RWPE2 (cell line): ENCODE measurements around the gene NCAPG.

Experiments used
- ATAC-seq: fragments of 200-7000 bp; cut with Tn5 transposase; 3 replicates; pipeline ENCODE4 v1.9.1; 2021; ENCODE audit warnings: low read depth
- DNase-seq: peaks from one replicate; pipeline ENCODE4 v3.0.0-alpha.2; 2020; ENCODE audit warnings: low spot score
- H3K27ac ChIP-seq: fragments of 450-650 bp; 2 replicates; pipeline ENCODE4 v1.5.1; 2017; ENCODE audit warnings: mild to moderate bottlenecking; ENCODE audit not compliant: poor library complexity, severe bottlenecking
- H3K27me3 ChIP-seq: fragments of 250-450 bp; sonication (Bioruptor Pico); 2 replicates; pipeline ENCODE4 v1.5.1; 2021; ENCODE audit warnings: mild to moderate bottlenecking, moderate library complexity; ENCODE audit not compliant: insufficient read depth, poor library complexity, severe bottlenecking
- H3K36me3 ChIP-seq: fragments of 250-450 bp; sonication (Bioruptor Pico); 2 replicates; pipeline ENCODE4 v1.5.1; 2020; ENCODE audit warnings: low read depth, mild to moderate bottlenecking, moderate library complexity
- H3K4me1 ChIP-seq: fragments of 250-450 bp; sonication (Bioruptor Pico); 2 replicates; pipeline ENCODE4 v1.5.1; 2021; ENCODE audit warnings: mild to moderate bottlenecking, moderate library complexity; ENCODE audit not compliant: insufficient read depth, poor library complexity, severe bottlenecking
- H3K4me3 ChIP-seq: fragments of 250-450 bp; sonication (Bioruptor Pico); 2 replicates; pipeline ENCODE4 v1.5.1; 2021; ENCODE audit warnings: mild to moderate bottlenecking, moderate library complexity; ENCODE audit not compliant: severe bottlenecking
- H3K9me3 ChIP-seq: fragments of 250-450 bp; sonication (Bioruptor Pico); 2 replicates; pipeline ENCODE4 v1.5.1; 2021; ENCODE audit warnings: mild to moderate bottlenecking, moderate library complexity; ENCODE audit not compliant: severe bottlenecking
- CTCF ChIP-seq: fragments of 450-650 bp; IDR thresholded peaks from one replicate; pipeline ENCODE4 v1.5.1; 2017; ENCODE audit warnings: mild to moderate bottlenecking, moderate library complexity; ENCODE audit not compliant: poor library complexity, severe bottlenecking

Gene NCAPG

DNA sequence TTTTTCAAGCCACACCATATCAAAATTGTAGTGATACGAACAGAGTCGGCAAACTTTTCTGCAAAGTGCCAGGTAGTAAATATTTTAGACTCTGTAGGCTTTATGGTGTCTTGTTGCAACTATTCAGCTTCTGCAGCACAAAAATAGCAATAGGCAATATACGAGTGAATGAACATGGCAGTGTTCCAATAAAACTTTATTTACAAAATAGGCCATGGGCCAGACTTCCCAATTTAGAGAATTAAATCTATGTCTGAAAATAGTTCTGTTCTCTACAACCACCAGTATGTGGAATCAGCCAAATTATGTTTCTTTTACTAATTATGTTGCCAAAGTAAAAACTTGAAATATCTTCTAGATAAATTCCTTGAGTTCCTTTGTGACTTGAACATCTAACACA lies 56.5 kb downstream of the NCAPG start:
- no peaks in the 10 kb centered on the region for H3K4me1 ChIP-seq
- DNase-seq (no peak), ATAC-seq (no peak)
- no peak for TF ChIP-seq CTCF
- H3K4me3 ChIP-seq = no peak overlapping the region
- H3K9me3 ChIP-seq = no peaks in the 10 kb centered on the region
- no peaks in the 10 kb centered on the region for H3K27me3 ChIP-seq
- H3K36me3 ChIP-seq = no peaks in the 10 kb centered on the region
- H3K27ac ChIP-seq = no peak overlapping the region

DNA sequence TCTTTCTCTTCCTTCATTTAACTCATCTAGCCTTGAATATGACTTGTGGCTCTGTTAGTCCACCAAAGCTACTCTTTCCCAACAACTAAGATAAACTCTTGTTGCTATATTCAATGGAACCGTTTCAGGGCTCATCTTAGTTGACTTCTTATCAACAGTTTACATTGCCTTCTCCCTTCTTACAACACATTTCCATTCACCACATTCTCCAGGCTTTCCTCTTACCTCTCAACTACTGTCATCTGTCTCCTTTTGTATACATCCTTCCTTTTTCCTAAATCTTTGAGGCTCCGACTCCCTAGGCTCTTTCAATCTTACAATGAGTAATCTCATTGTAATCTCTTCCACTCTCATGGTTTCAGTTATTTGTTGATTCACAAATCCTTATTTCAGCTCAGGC lies 58.5 kb downstream of the NCAPG start:
- H3K36me3 ChIP-seq = no peaks in the 10 kb centered on the region
- no peak overlapping the region for H3K27ac ChIP-seq
- H3K4me3 ChIP-seq = no peak overlapping the region
- no peak for TF ChIP-seq CTCF
- H3K27me3 ChIP-seq = no peaks in the 10 kb centered on the region
- H3K4me1 ChIP-seq = no peaks in the 10 kb centered on the region
- DNase-seq = no peak
- ATAC-seq = no peak
- H3K9me3 ChIP-seq = no peaks in the 10 kb centered on the region

DNA sequence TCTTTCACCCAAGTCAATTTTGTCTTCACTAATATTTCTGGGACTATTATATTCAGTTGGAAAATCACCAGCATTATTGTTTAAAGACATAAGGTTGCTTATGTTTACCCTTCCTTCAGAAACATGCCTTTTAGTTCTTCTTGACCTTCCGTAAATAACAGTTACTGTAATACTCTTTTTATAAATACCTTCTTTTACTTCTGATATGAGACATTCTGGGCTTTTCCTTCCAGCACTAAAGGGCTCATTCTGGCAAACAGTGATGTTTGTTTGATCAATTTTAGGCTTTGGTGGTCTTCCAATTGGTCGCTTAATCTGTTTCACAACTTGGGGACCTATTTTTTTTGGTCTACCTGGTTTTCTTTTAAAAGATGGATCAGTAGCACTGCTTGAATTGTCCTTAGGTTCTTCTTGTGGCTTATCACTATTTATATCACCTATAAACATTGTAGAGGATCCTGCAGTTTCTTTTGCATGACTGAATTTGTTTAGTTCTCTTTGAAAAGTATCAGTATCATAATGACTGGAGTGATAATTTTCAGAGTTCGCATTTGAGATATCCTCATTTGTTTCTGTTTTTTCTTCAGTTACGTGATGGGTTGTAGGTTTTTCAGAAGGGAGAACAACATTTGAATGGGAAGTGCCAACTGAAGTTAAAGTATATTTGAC lies 64.8 kb downstream of the NCAPG start:
- TF ChIP-seq CTCF = no peak
- 0 out of 2 replicates have a peak, but pooled peaks cover 3% of the 10 kb centered on the region for H3K36me3 ChIP-seq
- ATAC-seq (no peak), DNase-seq (no peak)
- no peaks in the 10 kb centered on the region for H3K4me1 ChIP-seq
- H3K27me3 ChIP-seq = no peaks in the 10 kb centered on the region
- no peaks in the 10 kb centered on the region for H3K9me3 ChIP-seq
- H3K27ac ChIP-seq = no peak overlapping the region
- no peak overlapping the region for H3K4me3 ChIP-seq

GRCh38 chr4:17876943-17877342 lies 66.2 kb downstream of the NCAPG start:
- H3K27me3 ChIP-seq = no peaks in the 10 kb centered on the region

More at GRCh38 chr4:17876943-17877342, 66.2 kb downstream of the NCAPG start:
- ATAC-seq (no peak), DNase-seq (no peak)
- no peak overlapping the region for H3K27ac ChIP-seq
- no peak for TF ChIP-seq CTCF
- no peaks in the 10 kb centered on the region for H3K4me1 ChIP-seq
- H3K4me3 ChIP-seq = no peak overlapping the region
- H3K9me3 ChIP-seq = no peaks in the 10 kb centered on the region
- H3K36me3 ChIP-seq = 0 out of 2 replicates have a peak, but pooled peaks cover 3% of the 10 kb centered on the region
